Measurements from ENCODE around the gene THOC2.
"Not testable (repeated sequence)": the region's sequence is repeated elsewhere in the genome, so short reads cannot be mapped to it uniquely, and the experiment has no call there.

DNA sequence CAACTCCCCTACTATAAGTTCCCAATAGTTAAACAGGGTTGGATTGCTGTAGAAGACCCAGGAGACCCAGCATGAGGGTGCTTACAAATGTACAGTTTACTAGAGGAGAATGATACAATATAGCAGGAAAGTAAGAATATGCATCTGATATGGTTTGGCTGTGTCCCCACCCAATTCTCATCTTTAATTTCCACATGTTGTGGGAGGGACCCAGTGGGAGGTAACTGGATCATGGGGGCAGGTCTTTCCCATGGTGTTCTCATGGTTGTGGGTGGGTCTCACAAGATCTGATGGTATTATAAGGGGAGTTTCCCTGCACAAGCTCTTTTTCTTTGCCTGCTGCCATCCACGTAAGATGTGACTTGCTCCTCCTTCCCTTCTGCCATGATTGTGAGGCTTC, 24.9 kb upstream of the THOC2 start:
- TF ChIP-seq, protein P1, sequence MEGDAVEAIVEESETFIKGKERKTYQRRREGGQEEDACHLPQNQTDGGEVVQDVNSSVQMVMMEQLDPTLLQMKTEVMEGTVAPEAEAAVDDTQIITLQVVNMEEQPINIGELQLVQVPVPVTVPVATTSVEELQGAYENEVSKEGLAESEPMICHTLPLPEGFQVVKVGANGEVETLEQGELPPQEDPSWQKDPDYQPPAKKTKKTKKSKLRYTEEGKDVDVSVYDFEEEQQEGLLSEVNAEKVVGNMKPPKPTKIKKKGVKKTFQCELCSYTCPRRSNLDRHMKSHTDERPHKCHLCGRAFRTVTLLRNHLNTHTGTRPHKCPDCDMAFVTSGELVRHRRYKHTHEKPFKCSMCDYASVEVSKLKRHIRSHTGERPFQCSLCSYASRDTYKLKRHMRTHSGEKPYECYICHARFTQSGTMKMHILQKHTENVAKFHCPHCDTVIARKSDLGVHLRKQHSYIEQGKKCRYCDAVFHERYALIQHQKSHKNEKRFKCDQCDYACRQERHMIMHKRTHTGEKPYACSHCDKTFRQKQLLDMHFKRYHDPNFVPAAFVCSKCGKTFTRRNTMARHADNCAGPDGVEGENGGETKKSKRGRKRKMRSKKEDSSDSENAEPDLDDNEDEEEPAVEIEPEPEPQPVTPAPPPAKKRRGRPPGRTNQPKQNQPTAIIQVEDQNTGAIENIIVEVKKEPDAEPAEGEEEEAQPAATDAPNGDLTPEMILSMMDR (IDR thresholded peaks at IDR 0.05; ENCODE audit: low read depth, low read length): not testable (repeated sequence)
- not testable (repeated sequence) for TF ChIP-seq EZH2phosphoT487 (IDR thresholded peaks at IDR 0.05; ENCODE audit: low read depth)
